Transverse colon (tissue), 3 donors: ENCODE measurements around the gene FXYD3.

ENCODE experiments used
- CTCF ChIP-seq, 5 experiments: fragments of 200-600 bp in 3 of 5; fragments of 450-650 bp in 2 of 5; sonication (generic) in 3 of 5; IDR thresholded peaks; 1 replicate in 2 of 5; 2 replicates in 3 of 5; pipeline ENCODE4 v1.5.1; 2016 to 2017; ENCODE audit warnings: antibody characterized with exemption in 5 of 5, inconsistent platforms in 3 of 5, mild to moderate bottlenecking in 2 of 5, moderate library complexity in 1 of 5
- POLR2A ChIP-seq: fragments of 450-650 bp; IDR thresholded peaks from one replicate; pipeline ENCODE4 v1.6.1; 2016; ENCODE audit warnings: antibody characterized with exemption, mild to moderate bottlenecking, moderate library complexity

- TF ChIP-seq CTCF (IDR thresholded peaks at IDR 0.05) (no peak), POLR2A (no peak)
These were observed 11.3 kb upstream of the FXYD3 start for GRCh38 chr19:35104361-35104760.
